Ishikawa (cell line): Measurements from ENCODE around the gene CD1E.

Experiments
- CEBPB ChIP-seq: IDR thresholded peaks from 2 replicates; pipeline ENCODE4 v1.6.1; 2012
- CREB1 ChIP-seq: IDR thresholded peaks from 2 replicates; pipeline ENCODE4 v1.6.1; 2012; ENCODE audit warnings: low read depth
- EGR1 ChIP-seq: IDR thresholded peaks from 2 replicates; pipeline ENCODE4 v1.6.1; 2012
- EP300 ChIP-seq: IDR thresholded peaks from 2 replicates; pipeline ENCODE4 v1.6.1; 2012; ENCODE audit warnings: borderline replicate concordance
- FOXM1 ChIP-seq: IDR thresholded peaks from 2 replicates; pipeline ENCODE4 v1.6.1; 2012; ENCODE audit warnings: low read depth, borderline replicate concordance
- NFIC ChIP-seq: IDR thresholded peaks from 2 replicates; pipeline ENCODE4 v1.6.1; 2012
- RAD21 ChIP-seq: IDR thresholded peaks from 2 replicates; pipeline ENCODE4 v1.6.1; 2012; ENCODE audit warnings: low read depth
- TAF1 ChIP-seq: IDR thresholded peaks from 2 replicates; pipeline ENCODE4 v1.6.1; 2012; ENCODE audit warnings: low read depth, mild to moderate bottlenecking
- TCF12 ChIP-seq: IDR thresholded peaks from 2 replicates; pipeline ENCODE4 v1.6.1; 2012; ENCODE audit warnings: low read depth
- TEAD4 ChIP-seq: IDR thresholded peaks from 2 replicates; pipeline ENCODE4 v1.6.1; 2012
- YY1 ChIP-seq: IDR thresholded peaks from 2 replicates; pipeline ENCODE4 v1.6.1; 2012; ENCODE audit warnings: low read depth
- ZBTB7A ChIP-seq: IDR thresholded peaks from 2 replicates; pipeline ENCODE4 v1.6.1; 2012; ENCODE audit warnings: low read depth
- TF ChIP-seq, protein P1 (sequence below): IDR thresholded peaks from 2 replicates; pipeline ENCODE4 v1.6.1; 2012
- TF ChIP-seq, protein P2 (sequence below): IDR thresholded peaks from 2 replicates; pipeline ENCODE4 v1.6.1; 2012
- TF ChIP-seq, protein P3 (sequence below): IDR thresholded peaks from 2 replicates; pipeline ENCODE4 v1.6.1; 2012; ENCODE audit warnings: low read depth, mild to moderate bottlenecking

Gene CD1E

DNA sequence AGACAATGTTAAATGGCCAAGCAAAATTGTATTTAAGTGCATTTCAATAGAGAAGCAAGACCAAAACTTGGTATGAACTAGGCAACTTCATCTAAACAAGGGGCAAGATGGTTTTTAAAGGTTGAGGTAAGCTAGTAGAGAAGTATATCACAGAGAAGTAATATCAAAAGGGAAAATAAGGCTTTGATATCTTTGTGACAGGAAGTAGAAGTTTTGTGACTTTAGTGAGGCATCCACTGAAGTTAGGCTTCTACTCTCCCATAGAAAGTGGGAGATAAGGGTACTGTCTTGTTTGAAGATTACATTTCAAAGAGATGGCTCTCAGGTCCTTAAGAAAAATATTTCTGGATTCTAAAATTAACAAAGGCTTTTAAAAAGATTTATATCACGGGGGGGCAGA is 36.6 kb downstream of the CD1E start:
- TF ChIP-seq FOXM1 (no peak), EGR1 (no peak), YY1 (no peak), TEAD4 (no peak), NFIC (no peak), CREB1 (no peak), TAF1 (no peak), RAD21 (no peak), ZBTB7A (no peak), EP300 (no peak), CEBPB (no peak), TCF12 (no peak)
- TF ChIP-seq, protein P1, sequence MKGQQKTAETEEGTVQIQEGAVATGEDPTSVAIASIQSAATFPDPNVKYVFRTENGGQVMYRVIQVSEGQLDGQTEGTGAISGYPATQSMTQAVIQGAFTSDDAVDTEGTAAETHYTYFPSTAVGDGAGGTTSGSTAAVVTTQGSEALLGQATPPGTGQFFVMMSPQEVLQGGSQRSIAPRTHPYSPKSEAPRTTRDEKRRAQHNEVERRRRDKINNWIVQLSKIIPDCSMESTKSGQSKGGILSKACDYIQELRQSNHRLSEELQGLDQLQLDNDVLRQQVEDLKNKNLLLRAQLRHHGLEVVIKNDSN, result no peak
- TF ChIP-seq, protein P2, sequence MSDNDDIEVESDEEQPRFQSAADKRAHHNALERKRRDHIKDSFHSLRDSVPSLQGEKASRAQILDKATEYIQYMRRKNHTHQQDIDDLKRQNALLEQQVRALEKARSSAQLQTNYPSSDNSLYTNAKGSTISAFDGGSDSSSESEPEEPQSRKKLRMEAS, result no peak
- TF ChIP-seq, protein P3, sequence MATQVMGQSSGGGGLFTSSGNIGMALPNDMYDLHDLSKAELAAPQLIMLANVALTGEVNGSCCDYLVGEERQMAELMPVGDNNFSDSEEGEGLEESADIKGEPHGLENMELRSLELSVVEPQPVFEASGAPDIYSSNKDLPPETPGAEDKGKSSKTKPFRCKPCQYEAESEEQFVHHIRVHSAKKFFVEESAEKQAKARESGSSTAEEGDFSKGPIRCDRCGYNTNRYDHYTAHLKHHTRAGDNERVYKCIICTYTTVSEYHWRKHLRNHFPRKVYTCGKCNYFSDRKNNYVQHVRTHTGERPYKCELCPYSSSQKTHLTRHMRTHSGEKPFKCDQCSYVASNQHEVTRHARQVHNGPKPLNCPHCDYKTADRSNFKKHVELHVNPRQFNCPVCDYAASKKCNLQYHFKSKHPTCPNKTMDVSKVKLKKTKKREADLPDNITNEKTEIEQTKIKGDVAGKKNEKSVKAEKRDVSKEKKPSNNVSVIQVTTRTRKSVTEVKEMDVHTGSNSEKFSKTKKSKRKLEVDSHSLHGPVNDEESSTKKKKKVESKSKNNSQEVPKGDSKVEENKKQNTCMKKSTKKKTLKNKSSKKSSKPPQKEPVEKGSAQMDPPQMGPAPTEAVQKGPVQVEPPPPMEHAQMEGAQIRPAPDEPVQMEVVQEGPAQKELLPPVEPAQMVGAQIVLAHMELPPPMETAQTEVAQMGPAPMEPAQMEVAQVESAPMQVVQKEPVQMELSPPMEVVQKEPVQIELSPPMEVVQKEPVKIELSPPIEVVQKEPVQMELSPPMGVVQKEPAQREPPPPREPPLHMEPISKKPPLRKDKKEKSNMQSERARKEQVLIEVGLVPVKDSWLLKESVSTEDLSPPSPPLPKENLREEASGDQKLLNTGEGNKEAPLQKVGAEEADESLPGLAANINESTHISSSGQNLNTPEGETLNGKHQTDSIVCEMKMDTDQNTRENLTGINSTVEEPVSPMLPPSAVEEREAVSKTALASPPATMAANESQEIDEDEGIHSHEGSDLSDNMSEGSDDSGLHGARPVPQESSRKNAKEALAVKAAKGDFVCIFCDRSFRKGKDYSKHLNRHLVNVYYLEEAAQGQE, result no peak

DNA sequence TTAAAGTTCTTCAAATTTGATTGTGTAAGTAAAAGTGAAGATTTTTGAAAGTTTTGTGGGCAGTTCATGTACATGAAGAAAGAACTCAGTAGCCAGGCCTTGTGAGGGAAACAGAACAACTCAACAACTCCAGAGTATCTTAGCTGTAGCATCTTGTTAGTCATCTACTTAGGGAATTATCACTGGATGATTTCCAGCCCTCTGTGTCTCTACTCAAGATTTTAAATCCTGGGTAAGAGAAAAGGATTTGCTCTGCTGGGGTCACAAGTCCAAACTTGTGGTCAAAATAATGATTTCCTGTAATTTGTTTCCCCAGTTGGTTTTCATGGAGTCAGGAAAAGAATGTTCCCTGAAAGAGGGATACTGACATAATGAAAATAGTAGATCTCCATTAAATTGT is 37.4 kb downstream of the CD1E start:
- no peak for TF ChIP-seq EP300
- TF ChIP-seq, protein P3, result no peak
- TF ChIP-seq, protein P2, result no peak

DNA sequence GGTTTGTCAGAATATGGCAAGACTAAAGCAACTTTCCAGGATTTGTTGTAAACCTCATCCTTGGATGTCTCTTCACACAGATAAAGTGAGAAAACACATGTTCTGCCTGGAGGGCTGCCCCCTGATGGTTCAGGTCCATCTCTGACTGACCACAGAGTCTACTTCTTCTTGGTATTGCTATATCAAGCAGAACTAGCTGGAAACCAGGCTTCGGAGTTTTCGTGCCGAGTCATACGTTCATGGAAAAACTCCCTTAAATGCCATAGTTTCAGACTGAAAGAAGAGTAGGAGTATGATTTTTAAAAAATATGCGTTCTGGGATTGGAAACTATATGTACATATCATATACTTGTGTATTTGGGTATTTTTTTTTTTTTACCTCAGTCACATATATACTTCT is 39.8 kb downstream of the CD1E start:
- TF ChIP-seq, protein P3, result no peak
- TF ChIP-seq ZBTB7A (no peak), EP300 (no peak), FOXM1 (no peak), RAD21 (no peak)

DNA sequence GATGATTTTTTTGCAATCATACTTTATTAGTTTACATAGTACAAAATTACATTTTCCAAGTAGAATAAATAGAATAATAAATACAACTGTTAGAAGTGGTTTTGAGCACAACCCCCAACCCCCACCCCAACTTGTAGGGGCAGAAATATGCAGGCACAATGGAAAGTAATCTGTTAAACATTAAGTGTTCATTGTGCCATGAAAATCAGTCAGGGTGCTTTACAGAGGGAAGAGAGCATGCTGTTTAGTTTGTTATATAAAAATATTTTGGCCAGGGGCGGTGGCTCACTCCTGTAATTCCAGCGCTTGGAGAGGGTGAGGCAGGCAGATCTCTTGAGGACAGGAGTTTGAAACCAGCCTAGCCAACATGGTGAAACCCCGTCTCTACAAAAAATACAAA is 43.0 kb downstream of the CD1E start:
- TF ChIP-seq RAD21 (no peak), EP300 (no peak), CREB1 (no peak), TAF1 (no peak), CEBPB (no peak), ZBTB7A (no peak), NFIC (no peak), TCF12 (no peak), FOXM1 (no peak), EGR1 (no peak), YY1 (no peak), TEAD4 (no peak)
- TF ChIP-seq, protein P1, result no peak
- TF ChIP-seq, protein P2, result no peak
- TF ChIP-seq, protein P3, result no peak
